HAP-1 (cell line): ENCODE results near the gene CNOT6.
A peak's percentile ranks its signal among the peaks of the same experiment; 100 is the strongest.
"Not testable (repeated sequence)": the region's sequence is repeated elsewhere in the genome, so short reads cannot be mapped to it uniquely, and the experiment has no call there.

Source experiments
- DNase-seq, 2 experiments: peaks; one replicate each; pipeline ENCODE4 v3.0.0-alpha.2; 2016 to 2020; ENCODE audit warnings: low spot score in 2 of 2
- H3K27me3 ChIP-seq: fragments of 250-450 bp; sonication (Bioruptor Pico); 2 replicates; pipeline ENCODE4 v1.5.1; 2020; ENCODE audit warnings: low read depth, mild to moderate bottlenecking, moderate library complexity
- H3K36me3 ChIP-seq: fragments of 250-450 bp; sonication (Bioruptor Pico); replicated peaks from 2 replicates; pipeline ENCODE4 v1.5.1; 2020; ENCODE audit warnings: mild to moderate bottlenecking
- H3K4me1 ChIP-seq: fragments of 250-450 bp; sonication (Bioruptor Pico); 2 replicates; pipeline ENCODE4 v1.5.1; 2020; ENCODE audit warnings: mild to moderate bottlenecking
- H3K4me3 ChIP-seq: fragments of 250-450 bp; sonication (Bioruptor Pico); 2 replicates; pipeline ENCODE4 v1.5.1; 2020; ENCODE audit warnings: mild to moderate bottlenecking, moderate library complexity
- H3K9me3 ChIP-seq: fragments of 250-450 bp; sonication (Bioruptor Pico); 2 replicates; pipeline ENCODE4 v1.5.1; 2020; ENCODE audit warnings: mild to moderate bottlenecking, moderate library complexity
- in situ Hi-C: fragments of 300-500 bp; cut with MboI; formaldehyde crosslinking; loops from 3 replicates; pipeline ENCODE4 v1.14.3; 2020; ENCODE audit warnings: low sequenced_read_pairs, inconsistent platforms, mixed read lengths

Gene CNOT6

GRCh38 chr5:180484813-180485212 is 9.4 kb upstream of the CNOT6 start:
- Histone ChIP-seq H3K36me3 (no peaks in the 10 kb centered on the region), H3K4me3 (no peak overlapping the region), H3K4me1 (no peaks in the 10 kb centered on the region), H3K9me3 (no peaks in the 10 kb centered on the region), H3K27me3 (no peaks in the 10 kb centered on the region)
- in situ Hi-C loops: no loop called here
- no peak for DNase-seq

- in situ Hi-C loops: no loop called here
- H3K27me3 ChIP-seq: no peaks in the 10 kb centered on the region
- no peak for DNase-seq
These were observed 7.5 kb upstream of the CNOT6 start for GRCh38 chr5:180486636-180487149.

GRCh38 chr5:180487556-180487955 is 6.6 kb upstream of the CNOT6 start:
- in situ Hi-C loops: no loop called here
- H3K4me1 ChIP-seq: no peaks in the 10 kb centered on the region
- no peak overlapping the region for H3K4me3 ChIP-seq

More at GRCh38 chr5:180486636-180487149, 7.5 kb upstream of the CNOT6 start:
- Histone ChIP-seq H3K36me3 (no peaks in the 10 kb centered on the region), H3K4me3 (no peak overlapping the region), H3K9me3 (no peaks in the 10 kb centered on the region), H3K4me1 (no peaks in the 10 kb centered on the region)

GRCh38 chr5:180491496-180491895 is 2.7 kb upstream of the CNOT6 start:
- H3K9me3 ChIP-seq: no peaks in the 10 kb centered on the region
- peaks cover 8% of the 10 kb centered on the region for H3K36me3 ChIP-seq
- DNase-seq: no peak
- H3K4me3 ChIP-seq: no peak overlapping the region
- peaks cover 7% of the 10 kb centered on the region for H3K4me1 ChIP-seq
- H3K27me3 ChIP-seq: no peaks in the 10 kb centered on the region
- in situ Hi-C loops: no loop called here

More at GRCh38 chr5:180487556-180487955, 6.6 kb upstream of the CNOT6 start:
- no peaks in the 10 kb centered on the region for H3K27me3 ChIP-seq
- H3K9me3 ChIP-seq: no peaks in the 10 kb centered on the region
- DNase-seq: no peak
- no peaks in the 10 kb centered on the region for H3K36me3 ChIP-seq

- Histone ChIP-seq H3K9me3 (no peaks in the 10 kb centered on the region), H3K36me3 (peaks cover 15% of the 10 kb centered on the region), H3K27me3 (no peaks in the 10 kb centered on the region), H3K4me3 (no peak overlapping the region), H3K4me1 (peaks cover 7% of the 10 kb centered on the region)
- in situ Hi-C loops: no loop called here
- DNase-seq: no peak
These were observed 1.8 kb upstream of the CNOT6 start for GRCh38 chr5:180492226-180492903.

GRCh38 chr5:180494510-180495181 is 467 bp downstream of the CNOT6 start:
- H3K4me3 ChIP-seq: peak overlapping the region; percentile 80
- H3K9me3 ChIP-seq: no peaks in the 10 kb centered on the region
- in situ Hi-C loops: no loop called here
- H3K4me1 ChIP-seq: peaks cover 11% of the 10 kb centered on the region
- H3K27me3 ChIP-seq: no peaks in the 10 kb centered on the region
- peaks cover 27% of the 10 kb centered on the region for H3K36me3 ChIP-seq
- DNase-seq: peak in 1 of 2 experiments; percentile 42

GRCh38 chr5:180495292-180495691 is 1.1 kb downstream of the CNOT6 start:
- H3K4me3 ChIP-seq: peak overlapping the region; percentile 80
- no peaks in the 10 kb centered on the region for H3K9me3 ChIP-seq
- in situ Hi-C loops: no loop called here
- H3K36me3 ChIP-seq: peaks cover 29% of the 10 kb centered on the region
- no peak for DNase-seq
- H3K4me1 ChIP-seq: peaks cover 11% of the 10 kb centered on the region
- H3K27me3 ChIP-seq: no peaks in the 10 kb centered on the region

- Histone ChIP-seq H3K4me3 (peak overlapping the region; percentile 80; the same call in 1 of the 2 replicates), H3K27me3 (no peaks in the 10 kb centered on the region), H3K9me3 (no peaks in the 10 kb centered on the region), H3K4me1 (peaks cover 11% of the 10 kb centered on the region), H3K36me3 (peaks cover 29% of the 10 kb centered on the region)
- no peak for DNase-seq
- in situ Hi-C loops: no loop called here
These were observed 2.0 kb downstream of the CNOT6 start for GRCh38 chr5:180495991-180496741.

GRCh38 chr5:180496806-180497205 is 2.6 kb downstream of the CNOT6 start:
- DNase-seq, H3K27me3 ChIP-seq, H3K9me3 ChIP-seq, H3K4me3 ChIP-seq, in situ Hi-C loops: not testable (repeated sequence)
- Histone ChIP-seq H3K36me3 (peaks cover 29% of the 10 kb centered on the region), H3K4me1 (peaks cover 11% of the 10 kb centered on the region)

- in situ Hi-C loops, H3K9me3 ChIP-seq, DNase-seq, H3K27me3 ChIP-seq, H3K4me3 ChIP-seq: not testable (repeated sequence)
- H3K4me1 ChIP-seq: peaks cover 11% of the 10 kb centered on the region
- H3K36me3 ChIP-seq: peaks cover 29% of the 10 kb centered on the region
These were observed 3.7 kb downstream of the CNOT6 start for GRCh38 chr5:180497865-180498264.

- in situ Hi-C loops: no loop called here
- DNase-seq: no peak
- Histone ChIP-seq H3K36me3 (peaks cover 29% of the 10 kb centered on the region), H3K4me3 (no peak overlapping the region), H3K9me3 (no peaks in the 10 kb centered on the region), H3K4me1 (peaks cover 11% of the 10 kb centered on the region), H3K27me3 (no peaks in the 10 kb centered on the region)
These were observed 4.2 kb downstream of the CNOT6 start for GRCh38 chr5:180498378-180498777.

GRCh38 chr5:180499684-180500083 is 5.5 kb downstream of the CNOT6 start:
- in situ Hi-C loops: no loop called here

GRCh38 chr5:180500300-180500699 is 6.1 kb downstream of the CNOT6 start:
- H3K4me3 ChIP-seq, in situ Hi-C loops, H3K9me3 ChIP-seq, DNase-seq, H3K4me1 ChIP-seq, H3K27me3 ChIP-seq: not testable (repeated sequence)
- H3K36me3 ChIP-seq: peaks cover 35% of the 10 kb centered on the region

More at GRCh38 chr5:180499684-180500083, 5.5 kb downstream of the CNOT6 start:
- peaks cover 8% of the 10 kb centered on the region for H3K4me1 ChIP-seq
- H3K36me3 ChIP-seq: peaks cover 35% of the 10 kb centered on the region
- H3K27me3 ChIP-seq: no peaks in the 10 kb centered on the region
- DNase-seq: no peak
- no peaks in the 10 kb centered on the region for H3K9me3 ChIP-seq
- no peak overlapping the region for H3K4me3 ChIP-seq

GRCh38 chr5:180507661-180508060 is 13.5 kb downstream of the CNOT6 start:
- in situ Hi-C loops: no loop called here
- Histone ChIP-seq H3K9me3 (no peaks in the 10 kb centered on the region), H3K36me3 (peaks cover 7% of the 10 kb centered on the region), H3K4me3 (no peak overlapping the region), H3K4me1 (no peaks in the 10 kb centered on the region), H3K27me3 (no peaks in the 10 kb centered on the region; the same call in 1 of the 2 replicates)
- DNase-seq: no peak
